GM12873 (cell line): ENCODE results near the gene NTN1.
A peak's percentile ranks its signal among the peaks of the same experiment; 100 is the strongest.

Experiments
- TF ChIP-seq, protein P1 (sequence below): IDR thresholded peaks from 2 replicates; pipeline ENCODE4 v1.5.1; 2012; ENCODE audit warnings: low read depth, mild to moderate bottlenecking, moderate library complexity, low read length, control low read depth; ENCODE audit not compliant: insufficient read depth; ENCODE audit errors: missing control alignments

Gene NTN1

DNA sequence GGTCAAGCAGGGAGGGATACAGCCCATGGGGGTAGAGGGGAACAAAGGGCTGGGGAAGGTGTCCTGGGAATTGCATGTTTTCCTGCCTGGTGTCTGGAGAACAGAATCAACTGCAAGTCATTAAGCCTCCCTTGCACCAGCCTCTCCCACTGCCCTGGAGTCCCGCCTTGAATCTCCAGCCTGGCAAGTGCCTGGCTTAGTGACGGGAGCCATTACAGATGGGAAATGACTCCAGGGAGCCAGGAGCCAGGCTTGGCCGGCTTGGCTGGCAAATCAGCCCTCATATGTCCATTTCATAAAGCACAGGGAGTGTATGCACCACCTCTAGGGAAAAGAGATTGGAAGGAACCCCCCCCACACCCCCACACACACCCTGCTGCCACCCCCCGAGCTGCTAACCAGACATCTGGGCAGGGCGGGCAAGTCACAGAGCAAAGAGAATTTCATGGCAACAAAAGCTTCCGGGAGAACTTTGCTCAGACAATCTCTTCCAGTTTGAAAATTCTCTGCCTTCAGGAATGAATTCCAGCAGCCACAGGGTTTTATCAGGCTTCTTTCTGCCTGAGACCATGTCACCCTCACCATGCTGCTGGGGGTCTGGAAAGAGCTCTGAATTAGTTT lies 127.7 kb downstream of the NTN1 start:
- TF ChIP-seq, protein P1, sequence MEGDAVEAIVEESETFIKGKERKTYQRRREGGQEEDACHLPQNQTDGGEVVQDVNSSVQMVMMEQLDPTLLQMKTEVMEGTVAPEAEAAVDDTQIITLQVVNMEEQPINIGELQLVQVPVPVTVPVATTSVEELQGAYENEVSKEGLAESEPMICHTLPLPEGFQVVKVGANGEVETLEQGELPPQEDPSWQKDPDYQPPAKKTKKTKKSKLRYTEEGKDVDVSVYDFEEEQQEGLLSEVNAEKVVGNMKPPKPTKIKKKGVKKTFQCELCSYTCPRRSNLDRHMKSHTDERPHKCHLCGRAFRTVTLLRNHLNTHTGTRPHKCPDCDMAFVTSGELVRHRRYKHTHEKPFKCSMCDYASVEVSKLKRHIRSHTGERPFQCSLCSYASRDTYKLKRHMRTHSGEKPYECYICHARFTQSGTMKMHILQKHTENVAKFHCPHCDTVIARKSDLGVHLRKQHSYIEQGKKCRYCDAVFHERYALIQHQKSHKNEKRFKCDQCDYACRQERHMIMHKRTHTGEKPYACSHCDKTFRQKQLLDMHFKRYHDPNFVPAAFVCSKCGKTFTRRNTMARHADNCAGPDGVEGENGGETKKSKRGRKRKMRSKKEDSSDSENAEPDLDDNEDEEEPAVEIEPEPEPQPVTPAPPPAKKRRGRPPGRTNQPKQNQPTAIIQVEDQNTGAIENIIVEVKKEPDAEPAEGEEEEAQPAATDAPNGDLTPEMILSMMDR: no peak

- TF ChIP-seq, protein P1: no peak
These were observed 129.3 kb downstream of the NTN1 start for GRCh38 chr17:9150446-9151090.

GRCh38 chr17:9151091-9151490 lies 129.8 kb downstream of the NTN1 start:
- TF ChIP-seq, protein P1: no peak

DNA sequence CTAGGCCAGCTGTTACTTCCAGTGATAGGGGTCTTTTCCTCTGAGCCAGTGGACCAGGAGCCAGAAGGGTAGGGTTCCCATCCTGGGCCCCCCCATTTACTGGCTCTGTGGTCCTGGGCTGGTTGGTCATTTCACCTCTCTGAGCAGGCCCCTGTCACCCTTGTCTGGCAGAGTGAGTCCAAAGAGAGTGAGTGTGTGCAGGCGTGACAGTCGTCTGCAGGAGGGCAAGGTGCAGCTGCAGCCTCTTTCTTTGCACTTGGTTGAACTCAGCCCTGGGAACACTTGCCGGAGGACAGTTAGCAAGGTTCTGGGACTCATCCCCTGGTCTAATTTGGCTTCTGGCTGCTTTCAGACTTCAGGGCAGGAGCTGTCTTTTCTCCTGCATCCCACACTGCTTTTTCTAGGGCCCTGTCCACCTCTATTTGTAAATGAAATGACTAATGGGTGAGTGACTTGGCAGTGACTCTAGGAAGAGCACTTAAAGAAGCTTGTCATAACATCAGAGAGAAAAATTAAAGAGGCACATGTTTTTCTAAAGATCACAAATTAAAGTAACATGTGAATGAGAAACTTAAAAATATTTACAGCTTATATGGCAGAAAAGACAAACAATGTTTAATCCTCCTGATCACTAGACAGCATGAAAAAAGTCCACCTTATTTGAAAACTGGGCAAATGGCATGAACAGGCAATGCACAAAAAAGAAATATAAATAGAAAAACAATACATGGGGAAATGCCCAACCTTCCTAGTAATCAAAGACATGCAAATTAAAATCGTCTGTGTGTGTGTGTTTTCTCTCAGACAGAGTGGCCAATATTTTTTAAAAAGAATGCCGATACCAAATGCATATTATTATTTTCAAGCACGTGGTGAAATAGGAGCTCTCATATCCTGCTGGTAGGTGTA lies 137.5 kb downstream of the NTN1 start:
- TF ChIP-seq, protein P1: no peak

DNA sequence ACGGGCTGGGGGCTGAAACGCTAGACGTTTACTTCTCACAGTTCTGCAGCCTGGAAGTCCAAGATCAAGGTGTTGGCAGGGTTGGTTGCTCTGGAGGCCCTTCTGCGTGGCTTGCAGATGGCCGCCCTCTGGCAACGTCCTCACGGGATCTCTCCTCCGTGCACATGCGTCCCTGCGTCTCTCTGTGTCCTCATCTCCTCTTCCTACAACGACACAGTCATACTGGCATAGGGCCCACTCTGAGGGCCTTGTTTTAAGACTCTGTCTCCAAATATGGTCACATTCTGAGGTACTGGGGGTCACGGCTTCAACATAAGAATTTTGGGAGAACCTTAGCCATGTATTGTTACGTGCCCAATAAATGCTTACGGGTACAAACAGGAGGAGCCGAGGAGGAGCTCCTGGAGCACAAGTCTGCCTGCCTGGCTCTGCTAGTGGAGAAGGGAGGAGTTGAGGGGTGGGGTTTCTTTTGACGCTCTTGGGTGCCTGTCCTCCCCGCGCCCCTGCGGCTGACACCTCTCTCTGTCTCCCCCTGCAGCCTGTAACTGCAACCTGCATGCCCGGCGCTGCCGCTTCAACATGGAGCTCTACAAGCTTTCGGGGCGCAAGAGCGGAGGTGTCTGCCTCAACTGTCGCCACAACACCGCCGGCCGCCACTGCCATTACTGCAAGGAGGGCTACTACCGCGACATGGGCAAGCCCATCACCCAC lies 141.1 kb downstream of the NTN1 start:
- TF ChIP-seq, protein P1: peak; percentile 17

GRCh38 chr17:9166788-9167187 lies 145.5 kb downstream of the NTN1 start:
- TF ChIP-seq, protein P1: no peak
